Measurements from ENCODE around the gene FES.

Gene FES

DNA sequence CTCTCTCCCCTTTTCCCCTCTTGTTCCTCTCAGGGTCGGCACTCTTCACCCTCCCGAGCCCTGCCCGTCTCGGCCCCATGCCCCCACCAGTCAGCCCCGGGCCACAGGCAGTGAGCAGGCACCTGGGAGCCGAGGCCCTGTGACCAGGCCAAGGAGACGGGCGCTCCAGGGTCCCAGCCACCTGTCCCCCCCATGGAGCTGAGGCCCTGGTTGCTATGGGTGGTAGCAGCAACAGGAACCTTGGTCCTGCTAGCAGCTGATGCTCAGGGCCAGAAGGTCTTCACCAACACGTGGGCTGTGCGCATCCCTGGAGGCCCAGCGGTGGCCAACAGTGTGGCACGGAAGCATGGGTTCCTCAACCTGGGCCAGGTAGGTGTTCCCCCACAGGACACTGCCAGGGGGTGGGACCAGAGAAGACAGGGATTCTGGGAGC lies 8.7 kb upstream of the FES start:
- no peak for DNase-seq

DNA sequence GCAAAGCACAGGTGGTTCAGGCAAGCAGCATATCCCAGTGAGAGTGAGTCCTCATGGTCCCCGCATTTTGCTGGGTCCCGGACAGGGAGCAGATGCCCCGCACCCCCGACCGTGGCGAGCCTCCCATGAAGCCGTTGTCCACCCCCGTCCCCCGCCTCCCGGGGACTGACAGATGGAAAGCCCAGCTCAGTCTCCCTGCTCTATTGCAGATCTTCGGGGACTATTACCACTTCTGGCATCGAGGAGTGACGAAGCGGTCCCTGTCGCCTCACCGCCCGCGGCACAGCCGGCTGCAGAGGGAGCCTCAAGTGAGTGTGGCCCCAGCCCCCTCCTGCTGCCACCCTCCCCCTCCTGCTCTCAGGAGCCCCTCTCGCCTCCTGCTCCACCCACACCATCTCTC lies 8.3 kb upstream of the FES start:
- DNase-seq, result no peak

GRCh38 chr15:90876512-90877170 lies 7.7 kb upstream of the FES start:
- DNase-seq, result no peak

GRCh38 chr15:90877315-90877714 lies 7.0 kb upstream of the FES start:
- no peak for DNase-seq

DNA sequence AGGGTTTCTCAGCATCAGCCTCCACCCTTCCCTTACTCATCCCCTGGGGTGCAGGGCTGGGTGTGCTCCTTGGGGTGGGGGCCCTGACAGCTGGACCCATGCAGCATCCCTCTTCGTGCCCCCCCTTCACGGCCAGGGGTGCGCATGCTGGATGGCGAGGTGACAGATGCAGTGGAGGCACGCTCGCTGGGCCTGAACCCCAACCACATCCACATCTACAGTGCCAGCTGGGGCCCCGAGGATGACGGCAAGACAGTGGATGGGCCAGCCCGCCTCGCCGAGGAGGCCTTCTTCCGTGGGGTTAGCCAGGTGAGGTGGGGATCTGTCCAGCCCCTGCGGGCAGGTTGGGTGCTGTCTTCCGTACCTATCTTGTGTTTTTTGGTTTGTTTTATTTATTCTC lies 6.3 kb upstream of the FES start:
- no peak for DNase-seq

DNA sequence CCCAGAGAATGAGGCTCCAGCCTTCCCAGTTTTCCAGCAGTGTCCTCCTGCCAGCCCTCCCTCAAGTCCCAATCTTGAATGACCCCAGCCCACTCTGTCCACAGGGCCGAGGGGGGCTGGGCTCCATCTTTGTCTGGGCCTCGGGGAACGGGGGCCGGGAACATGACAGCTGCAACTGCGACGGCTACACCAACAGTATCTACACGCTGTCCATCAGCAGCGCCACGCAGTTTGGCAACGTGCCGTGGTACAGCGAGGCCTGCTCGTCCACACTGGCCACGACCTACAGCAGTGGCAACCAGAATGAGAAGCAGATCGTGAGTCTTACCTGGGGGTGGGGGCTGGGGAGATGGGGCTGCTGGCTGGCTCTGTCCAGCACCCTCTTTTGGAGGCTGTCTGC lies 5.6 kb upstream of the FES start:
- no peak for DNase-seq

GRCh38 chr15:90879730-90880366 lies 4.5 kb upstream of the FES start:
- DNase-seq, result no peak

GRCh38 chr15:90880381-90881145 lies 3.7 kb upstream of the FES start:
- no peak for DNase-seq

DNA sequence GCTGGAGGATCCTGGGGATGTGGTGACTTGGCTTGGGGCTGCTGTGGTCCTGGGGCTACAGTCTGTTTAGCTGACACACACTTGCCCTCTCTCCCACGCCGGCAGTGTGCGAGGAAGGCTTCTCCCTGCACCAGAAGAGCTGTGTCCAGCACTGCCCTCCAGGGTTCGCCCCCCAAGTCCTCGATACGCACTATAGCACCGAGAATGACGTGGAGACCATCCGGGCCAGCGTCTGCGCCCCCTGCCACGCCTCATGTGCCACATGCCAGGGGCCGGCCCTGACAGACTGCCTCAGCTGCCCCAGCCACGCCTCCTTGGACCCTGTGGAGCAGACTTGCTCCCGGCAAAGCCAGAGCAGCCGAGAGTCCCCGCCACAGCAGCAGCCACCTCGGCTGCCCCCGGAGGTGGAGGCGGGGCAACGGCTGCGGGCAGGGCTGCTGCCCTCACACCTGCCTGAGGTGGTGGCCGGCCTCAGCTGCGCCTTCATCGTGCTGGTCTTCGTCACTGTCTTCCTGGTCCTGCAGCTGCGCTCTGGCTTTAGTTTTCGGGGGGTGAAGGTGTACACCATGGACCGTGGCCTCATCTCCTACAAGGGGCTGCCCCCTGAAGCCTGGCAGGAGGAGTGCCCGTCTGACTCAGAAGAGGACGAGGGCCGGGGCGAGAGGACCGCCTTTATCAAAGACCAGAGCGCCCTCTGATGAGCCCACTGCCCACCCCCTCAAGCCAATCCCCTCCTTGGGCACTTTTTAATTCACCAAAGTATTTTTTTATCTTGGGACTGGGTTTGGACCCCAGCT lies 2.9 kb upstream of the FES start:
- DNase-seq, result no peak

DNA sequence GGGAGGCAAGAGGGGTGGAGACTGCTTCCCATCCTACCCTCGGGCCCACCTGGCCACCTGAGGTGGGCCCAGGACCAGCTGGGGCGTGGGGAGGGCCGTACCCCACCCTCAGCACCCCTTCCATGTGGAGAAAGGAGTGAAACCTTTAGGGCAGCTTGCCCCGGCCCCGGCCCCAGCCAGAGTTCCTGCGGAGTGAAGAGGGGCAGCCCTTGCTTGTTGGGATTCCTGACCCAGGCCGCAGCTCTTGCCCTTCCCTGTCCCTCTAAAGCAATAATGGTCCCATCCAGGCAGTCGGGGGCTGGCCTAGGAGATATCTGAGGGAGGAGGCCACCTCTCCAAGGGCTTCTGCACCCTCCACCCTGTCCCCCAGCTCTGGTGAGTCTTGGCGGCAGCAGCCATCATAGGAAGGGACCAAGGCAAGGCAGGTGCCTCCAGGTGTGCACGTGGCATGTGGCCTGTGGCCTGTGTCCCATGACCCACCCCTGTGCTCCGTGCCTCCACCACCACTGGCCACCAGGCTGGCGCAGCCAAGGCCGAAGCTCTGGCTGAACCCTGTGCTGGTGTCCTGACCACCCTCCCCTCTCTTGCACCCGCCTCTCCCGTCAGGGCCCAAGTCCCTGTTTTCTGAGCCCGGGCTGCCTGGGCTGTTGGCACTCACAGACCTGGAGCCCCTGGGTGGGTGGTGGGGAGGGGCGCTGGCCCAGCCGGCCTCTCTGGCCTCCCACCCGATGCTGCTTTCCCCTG lies 2.2 kb upstream of the FES start:
- no peak for DNase-seq

DNA sequence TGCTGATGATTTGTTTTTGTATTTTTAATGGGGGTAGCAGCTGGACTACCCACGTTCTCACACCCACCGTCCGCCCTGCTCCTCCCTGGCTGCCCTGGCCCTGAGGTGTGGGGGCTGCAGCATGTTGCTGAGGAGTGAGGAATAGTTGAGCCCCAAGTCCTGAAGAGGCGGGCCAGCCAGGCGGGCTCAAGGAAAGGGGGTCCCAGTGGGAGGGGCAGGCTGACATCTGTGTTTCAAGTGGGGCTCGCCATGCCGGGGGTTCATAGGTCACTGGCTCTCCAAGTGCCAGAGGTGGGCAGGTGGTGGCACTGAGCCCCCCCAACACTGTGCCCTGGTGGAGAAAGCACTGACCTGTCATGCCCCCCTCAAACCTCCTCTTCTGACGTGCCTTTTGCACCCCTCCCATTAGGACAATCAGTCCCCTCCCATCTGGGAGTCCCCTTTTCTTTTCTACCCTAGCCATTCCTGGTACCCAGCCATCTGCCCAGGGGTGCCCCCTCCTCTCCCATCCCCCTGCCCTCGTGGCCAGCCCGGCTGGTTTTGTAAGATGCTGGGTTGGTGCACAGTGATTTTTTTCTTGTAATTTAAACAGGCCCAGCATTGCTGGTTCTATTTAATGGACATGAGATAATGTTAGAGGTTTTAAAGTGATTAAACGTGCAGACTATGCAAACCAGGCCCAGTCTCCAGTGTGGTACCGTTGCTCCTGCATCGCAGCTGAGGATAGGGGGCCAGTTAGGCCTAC lies 1.4 kb upstream of the FES start:
- no peak for DNase-seq

- no peak for DNase-seq
Measured at GRCh38 chr15:90883526-90883975, 753 bp upstream of the FES start.

- no peak for DNase-seq
Measured at GRCh38 chr15:90884719-90885431, 571 bp downstream of the FES start.

DNA sequence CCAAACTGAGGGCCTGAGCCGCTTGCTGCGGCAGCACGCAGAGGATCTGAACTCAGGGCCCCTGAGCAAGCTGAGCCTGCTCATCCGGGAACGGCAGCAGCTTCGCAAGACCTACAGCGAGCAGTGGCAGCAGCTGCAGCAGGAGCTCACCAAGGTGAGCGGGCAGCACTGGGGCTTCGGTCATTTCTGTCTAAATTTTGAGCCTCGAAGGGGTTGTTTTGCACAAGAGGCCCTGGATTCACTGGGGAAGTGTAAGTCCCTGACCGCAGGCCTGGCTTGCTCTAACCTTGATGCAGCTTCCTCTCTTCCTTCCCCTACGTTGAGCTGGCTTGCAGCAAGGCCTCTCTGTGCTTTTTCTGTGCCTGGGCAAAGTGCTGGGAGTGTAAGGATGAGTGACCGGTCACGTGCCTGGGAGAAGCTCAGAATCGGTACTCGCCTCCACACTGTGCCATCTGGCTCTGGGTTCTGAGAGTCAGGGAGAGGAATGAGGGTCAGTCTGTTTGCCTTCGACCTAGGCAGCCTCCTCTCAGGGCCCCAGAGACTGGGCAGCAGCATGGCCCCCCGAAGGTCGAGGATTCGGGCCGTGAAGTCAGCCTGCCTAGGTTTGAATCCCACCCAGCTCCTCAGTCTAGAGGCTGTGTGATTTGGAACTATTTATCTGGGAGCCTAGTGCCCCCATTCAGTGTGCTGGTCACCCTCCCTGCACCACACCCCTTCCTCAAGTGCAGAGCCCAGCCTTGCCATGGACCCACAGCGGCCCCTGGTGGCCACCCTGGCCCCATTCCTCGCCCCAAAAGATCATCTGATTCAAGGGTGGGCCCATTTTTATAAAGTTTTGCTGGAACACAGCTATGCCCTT lies 1.4 kb downstream of the FES start:
- peak in 45 of 56 donors; percentile 17 to 82 (median 51) for DNase-seq

GRCh38 chr15:90886291-90886614 lies 1.9 kb downstream of the FES start:
- DNase-seq, result no peak

GRCh38 chr15:90887037-90887481 lies 2.8 kb downstream of the FES start:
- DNase-seq, result no peak

DNA sequence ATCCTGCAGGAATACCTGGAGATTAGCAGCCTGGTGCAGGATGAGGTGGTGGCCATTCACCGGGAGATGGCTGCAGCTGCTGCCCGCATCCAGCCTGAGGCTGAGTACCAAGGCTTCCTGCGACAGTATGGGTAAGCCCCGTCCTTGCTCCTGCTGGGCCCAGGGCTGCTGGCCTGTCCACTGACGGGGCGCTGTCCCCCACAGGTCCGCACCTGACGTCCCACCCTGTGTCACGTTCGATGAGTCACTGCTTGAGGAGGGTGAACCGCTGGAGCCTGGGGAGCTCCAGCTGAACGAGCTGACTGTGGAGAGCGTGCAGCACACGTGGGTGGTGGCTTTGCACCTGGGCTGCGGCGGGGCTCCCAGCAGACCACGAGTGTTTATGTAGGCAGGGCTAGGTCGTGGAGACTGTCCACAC lies 5.0 kb downstream of the FES start:
- peak in 2 of 56 donors; percentile 12 to 61 for DNase-seq

GRCh38 chr15:90889736-90890456 lies 5.6 kb downstream of the FES start:
- peak in 1 of 56 donors; percentile 61 for DNase-seq
